Measurements from ENCODE around the gene ACACA.
A peak's percentile ranks its signal among the peaks of the same experiment; 100 is the strongest.
"Not testable (repeated sequence)": the region's sequence is repeated elsewhere in the genome, so short reads cannot be mapped to it uniquely, and the experiment has no call there.

Gene ACACA

DNA sequence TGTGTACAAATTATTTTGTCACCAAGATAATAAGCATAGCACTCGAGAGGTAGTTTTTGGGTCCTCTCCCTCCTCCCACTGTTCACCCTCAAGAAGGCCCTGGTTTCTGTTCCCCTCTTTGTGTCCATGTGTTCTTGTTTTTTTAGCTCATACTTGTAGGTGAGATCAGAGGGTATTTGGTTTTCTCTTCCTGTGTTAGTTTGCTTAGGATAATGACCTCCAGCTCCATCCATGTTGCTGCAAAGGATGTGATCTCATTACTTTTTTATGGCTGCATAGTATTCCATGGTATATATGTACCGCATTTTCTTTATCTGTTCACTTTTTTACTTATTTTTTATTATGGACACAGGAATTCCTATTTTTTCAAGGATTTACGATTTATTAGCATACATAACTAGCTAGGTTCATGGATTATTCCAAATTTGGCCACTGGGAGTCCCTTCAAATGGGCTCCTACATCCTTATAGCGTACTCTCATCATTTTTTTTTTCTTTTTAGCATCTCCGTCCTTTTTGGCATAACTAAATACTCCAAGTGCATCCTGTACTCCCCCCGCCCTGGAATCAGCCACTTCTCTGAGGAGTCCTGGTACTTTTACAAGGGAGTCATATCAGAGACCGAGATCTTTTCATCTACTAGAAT lies 7.4 kb upstream of the ACACA start:
- ATAC-seq, result no peak
- no peak for DNase-seq
- Mint-ChIP-seq H3K27ac (no peak overlapping the region), H3K36me3 (ENCODE audit: low read depth) (peaks cover 39% of the 10 kb centered on the region), H3K27me3 (no peaks in the 10 kb centered on the region), H3K4me1 (peaks cover 3% of the 10 kb centered on the region), H3K4me3 (no peak overlapping the region), H3K9me3 (no peaks in the 10 kb centered on the region)

- DNase-seq, result no peak
- Mint-ChIP-seq H3K9me3 (no peaks in the 10 kb centered on the region), H3K4me1 (peaks cover 24% of the 10 kb centered on the region), H3K36me3 (ENCODE audit: low read depth) (peaks cover 50% of the 10 kb centered on the region), H3K27me3 (no peaks in the 10 kb centered on the region), H3K27ac (no peak overlapping the region), H3K4me3 (no peak overlapping the region)
- no peak for ATAC-seq
Measured at GRCh38 chr17:37410357-37410756, 3.7 kb upstream of the ACACA start.

DNA sequence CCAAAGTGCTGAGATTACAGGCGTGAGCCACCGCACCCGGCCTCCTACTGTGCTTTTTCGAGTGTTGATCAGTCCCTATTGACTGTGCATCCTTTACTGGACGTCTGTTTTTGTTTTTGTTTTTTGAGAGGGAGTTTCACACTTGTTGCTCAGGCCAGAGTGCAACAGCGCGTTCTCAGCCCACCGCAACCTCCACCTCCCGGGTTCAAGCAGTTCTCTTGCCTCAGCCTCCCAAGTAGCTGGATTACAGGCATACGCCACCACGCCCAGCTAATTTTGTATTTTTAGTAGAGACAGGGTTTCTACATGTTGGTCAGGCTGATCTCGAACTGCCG lies 1.5 kb upstream of the ACACA start:
- Mint-ChIP-seq H3K4me3 (peak overlapping the region; percentile 93), H3K27ac (peak overlapping the region; percentile 60), H3K4me1 (peaks cover 46% of the 10 kb centered on the region), H3K36me3 (ENCODE audit: low read depth) (peaks cover 44% of the 10 kb centered on the region)
- H3K27me3 Mint-ChIP-seq, DNase-seq, H3K9me3 Mint-ChIP-seq, ATAC-seq: not testable (repeated sequence)

- ATAC-seq (no peak), DNase-seq (no peak)
- Mint-ChIP-seq H3K4me1 (peaks cover 50% of the 10 kb centered on the region), H3K4me3 (peak overlapping the region; percentile 99), H3K27me3 (no peaks in the 10 kb centered on the region), H3K36me3 (ENCODE audit: low read depth) (peaks cover 41% of the 10 kb centered on the region), H3K27ac (peak overlapping the region; percentile 97), H3K9me3 (no peaks in the 10 kb centered on the region)
Measured at GRCh38 chr17:37405955-37406634, 541 bp downstream of the ACACA start.

- Mint-ChIP-seq H3K4me1 (peaks cover 50% of the 10 kb centered on the region), H3K27ac (peak overlapping the region; percentile 97), H3K36me3 (ENCODE audit: low read depth) (peaks cover 36% of the 10 kb centered on the region), H3K4me3 (peak overlapping the region; percentile 99)
- not testable (repeated sequence) for ATAC-seq, DNase-seq, H3K9me3 Mint-ChIP-seq, H3K27me3 Mint-ChIP-seq
Measured at GRCh38 chr17:37405522-37405921, 1.1 kb downstream of the ACACA start.

GRCh38 chr17:37400505-37400904 lies 6.1 kb downstream of the ACACA start:
- H3K4me3 Mint-ChIP-seq, result no peak overlapping the region
- DNase-seq (no peak), ATAC-seq (no peak)
- H3K27ac Mint-ChIP-seq, result no peak overlapping the region
- peaks cover 33% of the 10 kb centered on the region for H3K4me1 Mint-ChIP-seq
- H3K27me3 Mint-ChIP-seq, result no peaks in the 10 kb centered on the region
- no peaks in the 10 kb centered on the region for H3K9me3 Mint-ChIP-seq
- peaks cover 14% of the 10 kb centered on the region for H3K36me3 Mint-ChIP-seq (ENCODE audit: low read depth)

GRCh38 chr17:37399265-37399803 lies 7.3 kb downstream of the ACACA start:
- Mint-ChIP-seq H3K27me3 (no peaks in the 10 kb centered on the region), H3K4me3 (no peak overlapping the region), H3K9me3 (no peaks in the 10 kb centered on the region), H3K27ac (no peak overlapping the region), H3K36me3 (ENCODE audit: low read depth) (peaks cover 5% of the 10 kb centered on the region), H3K4me1 (peaks cover 22% of the 10 kb centered on the region)
- no peak for DNase-seq
- ATAC-seq, result no peak

DNA sequence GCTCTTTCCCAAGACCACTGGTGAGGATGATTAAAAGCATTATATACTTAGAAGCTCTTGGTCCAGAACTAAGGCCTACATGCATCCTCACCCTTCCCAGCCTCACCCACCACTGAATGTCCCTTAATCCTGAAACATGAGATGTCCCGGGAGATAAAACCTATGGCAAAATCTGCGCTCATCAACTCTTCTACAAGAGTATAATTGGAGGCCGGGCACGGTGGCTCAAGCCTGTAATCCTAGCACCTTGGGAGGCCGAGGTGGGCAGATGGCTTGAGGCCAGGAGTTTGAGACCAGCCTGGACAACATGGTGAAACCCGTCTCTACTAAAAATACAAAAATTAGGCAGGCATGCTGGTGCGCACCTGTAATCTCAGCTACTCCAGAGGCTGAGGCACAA lies 13.3 kb downstream of the ACACA start:
- Mint-ChIP-seq H3K27me3 (no peaks in the 10 kb centered on the region), H3K9me3 (no peaks in the 10 kb centered on the region), H3K36me3 (ENCODE audit: low read depth) (no peaks in the 10 kb centered on the region), H3K27ac (no peak overlapping the region), H3K4me1 (peaks cover 26% of the 10 kb centered on the region), H3K4me3 (no peak overlapping the region)
- DNase-seq, result no peak
- ATAC-seq, result no peak

DNA sequence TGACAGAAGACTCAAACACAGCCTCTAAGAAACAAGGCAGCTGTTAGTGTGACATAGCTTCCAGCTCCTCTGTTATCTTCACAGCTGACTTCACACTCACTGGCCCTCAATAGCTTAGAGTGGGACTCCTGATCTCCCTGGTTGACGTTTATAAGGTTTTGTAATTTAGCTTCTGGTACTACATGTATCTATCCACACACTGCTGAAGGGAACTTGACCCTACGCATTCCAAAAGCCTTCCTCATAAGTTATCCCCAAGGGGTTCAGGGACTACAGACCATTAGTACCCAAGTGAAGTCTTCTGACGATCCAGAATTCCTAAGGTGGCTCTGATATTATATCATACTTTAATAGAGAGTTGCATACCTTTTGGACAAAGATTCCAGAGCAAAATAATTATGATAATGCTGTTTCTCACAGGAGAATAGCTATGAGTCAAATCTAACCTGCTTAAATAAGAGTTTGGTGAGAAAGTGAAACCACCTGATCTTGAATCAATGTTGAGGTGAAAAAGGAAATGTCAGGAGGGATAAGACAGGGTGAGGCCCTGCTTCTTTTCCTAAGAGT lies 14.5 kb downstream of the ACACA start:
- Mint-ChIP-seq H3K36me3 (ENCODE audit: low read depth) (no peaks in the 10 kb centered on the region), H3K9me3 (no peaks in the 10 kb centered on the region), H3K4me1 (peaks cover 23% of the 10 kb centered on the region), H3K27me3 (no peaks in the 10 kb centered on the region), H3K27ac (peak overlapping the region; percentile 37), H3K4me3 (no peak overlapping the region)
- peak; percentile 71 for ATAC-seq
- no peak for DNase-seq

DNA sequence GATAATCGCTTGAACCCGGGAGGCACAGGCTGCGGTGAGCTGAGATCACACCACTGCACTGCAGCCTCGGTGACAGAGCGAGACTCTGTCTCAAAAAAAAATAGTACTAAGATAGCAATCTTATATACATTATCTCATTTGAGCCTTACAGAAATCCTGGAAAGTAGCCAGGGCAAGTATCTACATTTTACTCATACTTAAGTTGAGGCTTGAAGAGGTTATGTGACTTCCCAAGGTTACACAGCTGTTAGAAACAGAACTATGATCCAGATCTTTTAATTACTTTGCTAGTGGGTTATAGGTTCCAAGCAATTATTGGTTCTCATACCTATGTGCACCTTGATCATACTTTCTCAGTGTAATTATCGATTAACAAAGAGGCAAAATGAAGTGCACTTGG lies 15.5 kb downstream of the ACACA start:
- no peak for DNase-seq
- Mint-ChIP-seq H3K4me3 (no peak overlapping the region), H3K27me3 (no peaks in the 10 kb centered on the region), H3K36me3 (ENCODE audit: low read depth) (no peaks in the 10 kb centered on the region), H3K9me3 (no peaks in the 10 kb centered on the region), H3K27ac (no peak overlapping the region), H3K4me1 (peaks cover 23% of the 10 kb centered on the region)
- no peak for ATAC-seq

- DNase-seq (no peak), ATAC-seq (no peak)
- H3K27ac Mint-ChIP-seq, result no peak overlapping the region
- H3K4me3 Mint-ChIP-seq, result no peak overlapping the region
- peaks cover 23% of the 10 kb centered on the region for H3K4me1 Mint-ChIP-seq
- no peaks in the 10 kb centered on the region for H3K27me3 Mint-ChIP-seq
- no peaks in the 10 kb centered on the region for H3K9me3 Mint-ChIP-seq
- no peaks in the 10 kb centered on the region for H3K36me3 Mint-ChIP-seq (ENCODE audit: low read depth)
Measured at GRCh38 chr17:37389160-37389559, 17.5 kb downstream of the ACACA start.

GRCh38 chr17:37388266-37388665 lies 18.4 kb downstream of the ACACA start:
- H3K4me1 Mint-ChIP-seq, result peaks cover 21% of the 10 kb centered on the region
- DNase-seq, result no peak
- no peak overlapping the region for H3K4me3 Mint-ChIP-seq
- H3K27ac Mint-ChIP-seq, result no peak overlapping the region
- no peaks in the 10 kb centered on the region for H3K27me3 Mint-ChIP-seq
- no peaks in the 10 kb centered on the region for H3K36me3 Mint-ChIP-seq (ENCODE audit: low read depth)
- ATAC-seq, result no peak
- no peaks in the 10 kb centered on the region for H3K9me3 Mint-ChIP-seq

- ATAC-seq (no peak), DNase-seq (no peak)
- H3K4me3 Mint-ChIP-seq, result no peak overlapping the region
- no peak overlapping the region for H3K27ac Mint-ChIP-seq
- no peaks in the 10 kb centered on the region for H3K27me3 Mint-ChIP-seq
- H3K4me1 Mint-ChIP-seq, result peaks cover 4% of the 10 kb centered on the region
- H3K9me3 Mint-ChIP-seq, result no peaks in the 10 kb centered on the region
- H3K36me3 Mint-ChIP-seq (ENCODE audit: low read depth), result no peaks in the 10 kb centered on the region
Measured at GRCh38 chr17:37386462-37386861, 20.2 kb downstream of the ACACA start.

DNA sequence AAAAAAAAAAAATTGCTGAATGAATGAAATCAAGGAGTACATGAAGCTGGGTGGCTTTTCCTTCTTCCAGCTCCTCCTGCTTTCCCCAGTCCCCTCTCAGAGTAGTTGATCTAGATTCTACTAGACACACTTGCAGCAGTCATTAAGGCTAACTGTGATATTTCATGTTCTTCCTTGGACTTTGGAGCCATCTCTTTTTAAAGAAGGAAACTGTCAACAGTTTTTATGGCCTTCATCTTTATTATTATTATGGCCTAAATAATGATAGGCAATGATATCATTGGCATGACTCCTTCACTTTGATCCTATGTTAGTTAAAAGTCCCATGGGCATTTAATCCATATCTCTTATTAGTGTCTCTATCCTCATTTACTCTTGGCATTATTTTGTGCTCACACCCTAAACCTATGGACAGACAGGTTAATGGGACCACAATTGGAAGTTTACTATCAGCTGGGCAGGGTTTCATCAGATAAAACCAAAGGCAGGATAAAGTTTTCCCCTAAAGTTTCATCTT lies 21.1 kb downstream of the ACACA start:
- no peak overlapping the region for H3K27ac Mint-ChIP-seq
- no peaks in the 10 kb centered on the region for H3K4me1 Mint-ChIP-seq
- ATAC-seq, result no peak

GRCh38 chr17:37384560-37385149 lies 22.0 kb downstream of the ACACA start:
- no peaks in the 10 kb centered on the region for H3K27me3 Mint-ChIP-seq
- H3K4me1 Mint-ChIP-seq, result no peaks in the 10 kb centered on the region
- ATAC-seq (no peak), DNase-seq (no peak)
- no peak overlapping the region for H3K27ac Mint-ChIP-seq
- H3K36me3 Mint-ChIP-seq (ENCODE audit: low read depth), result no peaks in the 10 kb centered on the region
- H3K4me3 Mint-ChIP-seq, result no peak overlapping the region
- no peaks in the 10 kb centered on the region for H3K9me3 Mint-ChIP-seq

More for the DNA sequence above, 21.1 kb downstream of the ACACA start:
- H3K36me3 Mint-ChIP-seq (ENCODE audit: low read depth), result no peaks in the 10 kb centered on the region
- no peak overlapping the region for H3K4me3 Mint-ChIP-seq
- no peaks in the 10 kb centered on the region for H3K27me3 Mint-ChIP-seq
- DNase-seq, result no peak
- no peaks in the 10 kb centered on the region for H3K9me3 Mint-ChIP-seq
